WTC11 (cell line): ENCODE measurements around the gene SERPINB8. TPM values are rescaled to one million over a fixed set of nuclear protein-coding genes. Genes with fewer than 3 reads are reported as not detected.

Source experiments
- ATAC-seq: fragments of 200-7000 bp; cut with Tn5 transposase; 2 replicates; pipeline ENCODE4 v1.10.0; 2021; ENCODE audit warnings: mild to moderate bottlenecking, moderate library complexity
- CTCF ChIA-PET: fragments of 300-600 bp; sonication (Branson Sonifier 250); formaldehyde crosslinking; loops from one replicate; lab custom pipeline; 2021; ENCODE audit warnings: antibody characterized with exemption; lab: Charles Lee
- POLR2A ChIA-PET: fragments of 350-600 bp; sonication (Branson Sonifier 250); formaldehyde crosslinking; loops from one replicate; lab custom pipeline; 2021; ENCODE audit warnings: antibody characterized with exemption; lab: Charles Lee
- DNase-seq: peaks from one replicate; pipeline ENCODE4 v3.0.0; 2021; ENCODE audit warnings: low spot score
- H3K27ac Mint-ChIP-seq: 2 replicates; pipeline ENCODE4 v1.8.0; 2021; ENCODE audit warnings: mixed read lengths
- H3K27me3 Mint-ChIP-seq: 2 replicates; pipeline ENCODE4 v1.8.0; 2021; ENCODE audit warnings: low read depth, mild to moderate bottlenecking, moderate library complexity, mixed read lengths
- H3K36me3 Mint-ChIP-seq: 2 replicates; pipeline ENCODE4 v1.8.0; 2021; ENCODE audit warnings: mixed read lengths
- H3K4me1 Mint-ChIP-seq: 2 replicates; pipeline ENCODE4 v1.8.0; 2022; ENCODE audit warnings: mixed read lengths
- H3K4me3 Mint-ChIP-seq: 2 replicates; pipeline ENCODE4 v1.8.0; 2021; ENCODE audit warnings: mild to moderate bottlenecking, moderate library complexity, mixed read lengths
- H3K9me3 Mint-ChIP-seq: 2 replicates; pipeline ENCODE4 v1.8.0; 2021; ENCODE audit warnings: mixed read lengths
- GABPB1 ChIP-seq: sonication (generic); formaldehyde crosslinking; IDR thresholded peaks from 2 replicates; pipeline ENCODE4 v1.8.1; 2023; ENCODE audit warnings: mild to moderate bottlenecking, missing genetic modification reagents
- NFE2L1 ChIP-seq: sonication (generic); formaldehyde crosslinking; IDR thresholded peaks from 2 replicates; pipeline ENCODE4 v1.8.1; 2023; ENCODE audit warnings: missing genetic modification reagents
- SP1 ChIP-seq: sonication (generic); formaldehyde crosslinking; conservative IDR thresholded peaks from 2 replicates; pipeline ENCODE4 v1.8.1; 2022; ENCODE audit warnings: missing genetic modification reagents
- TEAD1 ChIP-seq: sonication (generic); formaldehyde crosslinking; IDR thresholded peaks from 2 replicates; pipeline ENCODE4 v1.8.0; 2022; ENCODE audit warnings: mild to moderate bottlenecking, missing genetic modification reagents
- ZNF219 ChIP-seq: sonication (generic); formaldehyde crosslinking; IDR thresholded peaks from 2 replicates; pipeline ENCODE4 v1.8.0; 2023; ENCODE audit warnings: missing genetic modification reagents, mild to moderate bottlenecking, borderline replicate concordance
- total RNA-seq: library from RNA; stranded (reverse); gene quantifications from 3 replicates; pipeline ENCODE4 v1.2.3, GENCODE V29; 2021
- TF ChIP-seq, protein P1 (sequence below): sonication (generic); formaldehyde crosslinking; IDR thresholded peaks from 2 replicates; pipeline ENCODE4 v1.8.0; 2023; ENCODE audit warnings: missing genetic modification reagents, mild to moderate bottlenecking, borderline replicate concordance
- TF ChIP-seq, protein P2 (sequence below): sonication (generic); formaldehyde crosslinking; IDR thresholded peaks from 2 replicates; pipeline ENCODE4 v1.8.0; 2022; ENCODE audit warnings: mild to moderate bottlenecking, missing genetic modification reagents
- TF ChIP-seq, protein P3 (sequence below): sonication (generic); formaldehyde crosslinking; IDR thresholded peaks from 2 replicates; pipeline ENCODE4 v1.8.1; 2023; ENCODE audit warnings: mild to moderate bottlenecking, missing genetic modification reagents, moderate library complexity
- TF ChIP-seq, protein P4 (sequence below): fragments of 250-450 bp; sonication (Bioruptor Pico); IDR thresholded peaks from 2 replicates; pipeline ENCODE4 v1.9.0; 2021; ENCODE audit warnings: mild to moderate bottlenecking
- TF ChIP-seq, protein P5 (sequence below): sonication (generic); formaldehyde crosslinking; IDR thresholded peaks from 2 replicates; pipeline ENCODE4 v1.8.1; 2022; ENCODE audit warnings: missing genetic modification reagents, borderline replicate concordance
- TF ChIP-seq, protein P6 (sequence below): sonication (generic); formaldehyde crosslinking; IDR thresholded peaks from 2 replicates; pipeline ENCODE4 v1.8.1; 2022; ENCODE audit warnings: low read depth, mild to moderate bottlenecking, moderate library complexity, missing genetic modification reagents, borderline replicate concordance
- TF ChIP-seq, protein P7 (sequence below): sonication (generic); formaldehyde crosslinking; IDR thresholded peaks from 2 replicates; pipeline ENCODE4 v1.8.0; 2022; ENCODE audit warnings: mild to moderate bottlenecking, missing genetic modification reagents

SERPINB8 gene
- total RNA-seq, 1 experiment from 2014 or later: 0.46 TPM

DNA sequence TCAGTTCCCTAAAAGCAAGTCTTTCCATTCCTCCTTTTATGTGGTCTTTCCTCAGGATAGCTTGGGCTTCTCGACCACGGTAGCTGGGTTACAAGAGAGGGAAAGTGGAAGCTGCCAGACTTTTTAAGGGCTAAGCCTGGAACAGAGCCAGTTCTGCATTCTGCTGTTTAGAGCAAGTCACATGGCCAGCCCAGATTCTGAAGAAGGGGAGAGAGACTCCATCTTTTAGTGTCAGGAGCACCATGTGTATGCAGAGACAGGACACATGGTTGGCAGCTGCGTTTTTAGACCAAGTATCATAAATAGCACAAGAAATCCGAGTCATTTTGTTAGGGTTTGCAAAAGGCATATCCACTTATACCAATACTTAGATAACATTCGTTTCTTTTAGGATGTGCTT is 16.1 kb upstream of the SERPINB8 start:
- peaks cover 12% of the 10 kb centered on the region for H3K4me1 Mint-ChIP-seq
- DNase-seq: no peak
- ChIA-PET POLR2A (interaction anchor here (0.6 kb wide), 1 partner anchor 154 kb away, joined by 3 read pairs; no protein-coding TSS in a partner anchor), CTCF (interaction anchor here (0.9 to 1.0 kb wide), 2 partner anchors 10 to 18 kb away, joined by 3 read pairs; no protein-coding TSS in a partner anchor)
- peaks cover 6% of the 10 kb centered on the region for H3K9me3 Mint-ChIP-seq
- H3K27ac Mint-ChIP-seq: no peak overlapping the region
- no peaks in the 10 kb centered on the region for H3K27me3 Mint-ChIP-seq
- H3K4me3 Mint-ChIP-seq: no peak overlapping the region
- no peak for ATAC-seq
- no peaks in the 10 kb centered on the region; the same call in 1 of the 2 replicates for H3K36me3 Mint-ChIP-seq
- TF ChIP-seq NFE2L1 (CRISPR knock-in tag) (no peak), GABPB1 (no peak), SP1 (CRISPR knock-in tag) (no peak), ZNF219 (no peak), TEAD1 (CRISPR knock-in tag) (no peak)
- TF ChIP-seq, protein P1, sequence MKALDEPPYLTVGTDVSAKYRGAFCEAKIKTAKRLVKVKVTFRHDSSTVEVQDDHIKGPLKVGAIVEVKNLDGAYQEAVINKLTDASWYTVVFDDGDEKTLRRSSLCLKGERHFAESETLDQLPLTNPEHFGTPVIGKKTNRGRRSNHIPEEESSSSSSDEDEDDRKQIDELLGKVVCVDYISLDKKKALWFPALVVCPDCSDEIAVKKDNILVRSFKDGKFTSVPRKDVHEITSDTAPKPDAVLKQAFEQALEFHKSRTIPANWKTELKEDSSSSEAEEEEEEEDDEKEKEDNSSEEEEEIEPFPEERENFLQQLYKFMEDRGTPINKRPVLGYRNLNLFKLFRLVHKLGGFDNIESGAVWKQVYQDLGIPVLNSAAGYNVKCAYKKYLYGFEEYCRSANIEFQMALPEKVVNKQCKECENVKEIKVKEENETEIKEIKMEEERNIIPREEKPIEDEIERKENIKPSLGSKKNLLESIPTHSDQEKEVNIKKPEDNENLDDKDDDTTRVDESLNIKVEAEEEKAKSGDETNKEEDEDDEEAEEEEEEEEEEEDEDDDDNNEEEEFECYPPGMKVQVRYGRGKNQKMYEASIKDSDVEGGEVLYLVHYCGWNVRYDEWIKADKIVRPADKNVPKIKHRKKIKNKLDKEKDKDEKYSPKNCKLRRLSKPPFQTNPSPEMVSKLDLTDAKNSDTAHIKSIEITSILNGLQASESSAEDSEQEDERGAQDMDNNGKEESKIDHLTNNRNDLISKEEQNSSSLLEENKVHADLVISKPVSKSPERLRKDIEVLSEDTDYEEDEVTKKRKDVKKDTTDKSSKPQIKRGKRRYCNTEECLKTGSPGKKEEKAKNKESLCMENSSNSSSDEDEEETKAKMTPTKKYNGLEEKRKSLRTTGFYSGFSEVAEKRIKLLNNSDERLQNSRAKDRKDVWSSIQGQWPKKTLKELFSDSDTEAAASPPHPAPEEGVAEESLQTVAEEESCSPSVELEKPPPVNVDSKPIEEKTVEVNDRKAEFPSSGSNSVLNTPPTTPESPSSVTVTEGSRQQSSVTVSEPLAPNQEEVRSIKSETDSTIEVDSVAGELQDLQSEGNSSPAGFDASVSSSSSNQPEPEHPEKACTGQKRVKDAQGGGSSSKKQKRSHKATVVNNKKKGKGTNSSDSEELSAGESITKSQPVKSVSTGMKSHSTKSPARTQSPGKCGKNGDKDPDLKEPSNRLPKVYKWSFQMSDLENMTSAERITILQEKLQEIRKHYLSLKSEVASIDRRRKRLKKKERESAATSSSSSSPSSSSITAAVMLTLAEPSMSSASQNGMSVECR (CRISPR knock-in tag): no peak
- TF ChIP-seq, protein P2, sequence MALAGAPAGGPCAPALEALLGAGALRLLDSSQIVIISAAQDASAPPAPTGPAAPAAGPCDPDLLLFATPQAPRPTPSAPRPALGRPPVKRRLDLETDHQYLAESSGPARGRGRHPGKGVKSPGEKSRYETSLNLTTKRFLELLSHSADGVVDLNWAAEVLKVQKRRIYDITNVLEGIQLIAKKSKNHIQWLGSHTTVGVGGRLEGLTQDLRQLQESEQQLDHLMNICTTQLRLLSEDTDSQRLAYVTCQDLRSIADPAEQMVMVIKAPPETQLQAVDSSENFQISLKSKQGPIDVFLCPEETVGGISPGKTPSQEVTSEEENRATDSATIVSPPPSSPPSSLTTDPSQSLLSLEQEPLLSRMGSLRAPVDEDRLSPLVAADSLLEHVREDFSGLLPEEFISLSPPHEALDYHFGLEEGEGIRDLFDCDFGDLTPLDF (CRISPR knock-in tag): no peak
- TF ChIP-seq, protein P3, sequence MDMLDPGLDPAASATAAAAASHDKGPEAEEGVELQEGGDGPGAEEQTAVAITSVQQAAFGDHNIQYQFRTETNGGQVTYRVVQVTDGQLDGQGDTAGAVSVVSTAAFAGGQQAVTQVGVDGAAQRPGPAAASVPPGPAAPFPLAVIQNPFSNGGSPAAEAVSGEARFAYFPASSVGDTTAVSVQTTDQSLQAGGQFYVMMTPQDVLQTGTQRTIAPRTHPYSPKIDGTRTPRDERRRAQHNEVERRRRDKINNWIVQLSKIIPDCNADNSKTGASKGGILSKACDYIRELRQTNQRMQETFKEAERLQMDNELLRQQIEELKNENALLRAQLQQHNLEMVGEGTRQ (CRISPR knock-in tag): no peak
- TF ChIP-seq, protein P4, sequence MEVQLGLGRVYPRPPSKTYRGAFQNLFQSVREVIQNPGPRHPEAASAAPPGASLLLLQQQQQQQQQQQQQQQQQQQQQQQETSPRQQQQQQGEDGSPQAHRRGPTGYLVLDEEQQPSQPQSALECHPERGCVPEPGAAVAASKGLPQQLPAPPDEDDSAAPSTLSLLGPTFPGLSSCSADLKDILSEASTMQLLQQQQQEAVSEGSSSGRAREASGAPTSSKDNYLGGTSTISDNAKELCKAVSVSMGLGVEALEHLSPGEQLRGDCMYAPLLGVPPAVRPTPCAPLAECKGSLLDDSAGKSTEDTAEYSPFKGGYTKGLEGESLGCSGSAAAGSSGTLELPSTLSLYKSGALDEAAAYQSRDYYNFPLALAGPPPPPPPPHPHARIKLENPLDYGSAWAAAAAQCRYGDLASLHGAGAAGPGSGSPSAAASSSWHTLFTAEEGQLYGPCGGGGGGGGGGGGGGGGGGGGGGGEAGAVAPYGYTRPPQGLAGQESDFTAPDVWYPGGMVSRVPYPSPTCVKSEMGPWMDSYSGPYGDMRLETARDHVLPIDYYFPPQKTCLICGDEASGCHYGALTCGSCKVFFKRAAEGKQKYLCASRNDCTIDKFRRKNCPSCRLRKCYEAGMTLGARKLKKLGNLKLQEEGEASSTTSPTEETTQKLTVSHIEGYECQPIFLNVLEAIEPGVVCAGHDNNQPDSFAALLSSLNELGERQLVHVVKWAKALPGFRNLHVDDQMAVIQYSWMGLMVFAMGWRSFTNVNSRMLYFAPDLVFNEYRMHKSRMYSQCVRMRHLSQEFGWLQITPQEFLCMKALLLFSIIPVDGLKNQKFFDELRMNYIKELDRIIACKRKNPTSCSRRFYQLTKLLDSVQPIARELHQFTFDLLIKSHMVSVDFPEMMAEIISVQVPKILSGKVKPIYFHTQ: no peak
- TF ChIP-seq, protein P5, sequence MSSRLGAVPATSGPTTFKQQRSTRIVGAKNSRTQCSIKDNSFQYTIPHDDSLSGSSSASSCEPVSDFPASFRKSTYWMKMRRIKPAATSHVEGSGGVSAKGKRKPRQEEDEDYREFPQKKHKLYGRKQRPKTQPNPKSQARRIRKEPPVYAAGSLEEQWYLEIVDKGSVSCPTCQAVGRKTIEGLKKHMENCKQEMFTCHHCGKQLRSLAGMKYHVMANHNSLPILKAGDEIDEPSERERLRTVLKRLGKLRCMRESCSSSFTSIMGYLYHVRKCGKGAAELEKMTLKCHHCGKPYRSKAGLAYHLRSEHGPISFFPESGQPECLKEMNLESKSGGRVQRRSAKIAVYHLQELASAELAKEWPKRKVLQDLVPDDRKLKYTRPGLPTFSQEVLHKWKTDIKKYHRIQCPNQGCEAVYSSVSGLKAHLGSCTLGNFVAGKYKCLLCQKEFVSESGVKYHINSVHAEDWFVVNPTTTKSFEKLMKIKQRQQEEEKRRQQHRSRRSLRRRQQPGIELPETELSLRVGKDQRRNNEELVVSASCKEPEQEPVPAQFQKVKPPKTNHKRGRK (CRISPR knock-in tag): no peak

DNA sequence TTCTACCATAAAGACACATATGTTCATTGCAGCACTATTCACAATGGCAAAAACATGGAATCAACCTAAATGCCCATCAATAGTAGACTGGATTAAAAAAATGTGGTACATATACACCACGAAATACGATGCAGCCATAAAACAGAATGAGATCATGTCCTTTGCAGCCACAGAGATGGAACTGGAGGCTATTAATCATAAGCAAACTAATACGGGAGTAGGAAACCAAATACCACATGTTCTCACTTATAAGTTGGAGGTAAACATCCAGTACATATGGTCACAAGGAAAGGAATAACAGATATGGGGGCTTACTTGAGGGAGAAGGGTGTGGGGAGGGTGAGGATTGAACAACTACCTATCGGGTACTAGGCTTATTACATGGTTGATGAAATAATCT is 13.1 kb upstream of the SERPINB8 start:
- Mint-ChIP-seq H3K4me1 (no peaks in the 10 kb centered on the region), H3K4me3 (no peak overlapping the region), H3K27ac (no peak overlapping the region), H3K9me3 (peaks cover under 1% of the 10 kb centered on the region; the same call in 1 of the 2 replicates), H3K27me3 (no peaks in the 10 kb centered on the region), H3K36me3 (no peaks in the 10 kb centered on the region)
- ChIA-PET POLR2A (no interaction called here), CTCF (no interaction called here)
- no peak for ATAC-seq
- TF ChIP-seq, protein P3 (CRISPR knock-in tag): no peak
- TF ChIP-seq, protein P6, sequence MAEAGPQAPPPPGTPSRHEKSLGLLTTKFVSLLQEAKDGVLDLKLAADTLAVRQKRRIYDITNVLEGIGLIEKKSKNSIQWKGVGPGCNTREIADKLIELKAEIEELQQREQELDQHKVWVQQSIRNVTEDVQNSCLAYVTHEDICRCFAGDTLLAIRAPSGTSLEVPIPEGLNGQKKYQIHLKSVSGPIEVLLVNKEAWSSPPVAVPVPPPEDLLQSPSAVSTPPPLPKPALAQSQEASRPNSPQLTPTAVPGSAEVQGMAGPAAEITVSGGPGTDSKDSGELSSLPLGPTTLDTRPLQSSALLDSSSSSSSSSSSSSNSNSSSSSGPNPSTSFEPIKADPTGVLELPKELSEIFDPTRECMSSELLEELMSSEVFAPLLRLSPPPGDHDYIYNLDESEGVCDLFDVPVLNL: no peak
- TF ChIP-seq, protein P7, sequence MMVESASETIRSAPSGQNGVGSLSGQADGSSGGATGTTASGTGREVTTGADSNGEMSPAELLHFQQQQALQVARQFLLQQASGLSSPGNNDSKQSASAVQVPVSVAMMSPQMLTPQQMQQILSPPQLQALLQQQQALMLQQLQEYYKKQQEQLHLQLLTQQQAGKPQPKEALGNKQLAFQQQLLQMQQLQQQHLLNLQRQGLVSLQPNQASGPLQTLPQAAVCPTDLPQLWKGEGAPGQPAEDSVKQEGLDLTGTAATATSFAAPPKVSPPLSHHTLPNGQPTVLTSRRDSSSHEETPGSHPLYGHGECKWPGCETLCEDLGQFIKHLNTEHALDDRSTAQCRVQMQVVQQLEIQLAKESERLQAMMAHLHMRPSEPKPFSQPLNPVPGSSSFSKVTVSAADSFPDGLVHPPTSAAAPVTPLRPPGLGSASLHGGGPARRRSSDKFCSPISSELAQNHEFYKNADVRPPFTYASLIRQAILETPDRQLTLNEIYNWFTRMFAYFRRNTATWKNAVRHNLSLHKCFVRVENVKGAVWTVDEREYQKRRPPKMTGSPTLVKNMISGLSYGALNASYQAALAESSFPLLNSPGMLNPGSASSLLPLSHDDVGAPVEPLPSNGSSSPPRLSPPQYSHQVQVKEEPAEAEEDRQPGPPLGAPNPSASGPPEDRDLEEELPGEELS (CRISPR knock-in tag): no peak
- DNase-seq: no peak
